ENCODE measurements around the gene RAD9A. TPM values are rescaled to one million over a fixed set of nuclear protein-coding genes. Genes with fewer than 3 reads are reported as not detected.
A peak's percentile ranks its signal among the peaks of the same experiment; 100 is the strongest.

Gene RAD9A
- total and polyA plus RNA-seq, 9 of the 15 experiments (the other 6 are each of a cell fraction or from before 2014, with no cell fraction given), result 1.4 to 41.2 (median 16.1) TPM

- TF ChIP-seq ZNF449 (CRISPR knock-in tag; IDR thresholded peaks at IDR 0.05) (no peak), PPARD (CRISPR knock-in tag; IDR thresholded peaks at IDR 0.05) (no peak), IFI16 (CRISPR knock-in tag; IDR thresholded peaks at IDR 0.05) (no peak), GABPB1 (CRISPR knock-in tag; IDR thresholded peaks at IDR 0.05) (peak; percentile 13; the same call in 1 of the 2 replicates), SMARCA4 (IDR thresholded peaks at IDR 0.05) (peak; percentile 85), HNRNPH1 (optimal IDR thresholded peaks at IDR 0.05; ENCODE audit: low read depth, low read length) (no peak), LCOR (CRISPR knock-in tag; IDR thresholded peaks at IDR 0.05) (0 out of 2 replicates have a peak, but pooled peaks have one; percentile 48), NFRKB (IDR thresholded peaks at IDR 0.05; ENCODE audit: low read depth) (0 out of 2 replicates have a peak, but pooled peaks have one; percentile 52), MLX (CRISPR knock-in tag; conservative IDR thresholded peaks at IDR 0.05) (no peak), ETS1 (conservative IDR thresholded peaks at IDR 0.05; ENCODE audit: control insufficient read depth, low read depth, low read length) (peak; percentile 77), CGGBP1 (CRISPR knock-in tag; IDR thresholded peaks at IDR 0.05) (no peak), MTA1 (IDR thresholded peaks at IDR 0.05; ENCODE audit: borderline replicate concordance) (0 out of 2 replicates have a peak, but pooled peaks have one; percentile 31), ETV5 (CRISPR knock-in tag; IDR thresholded peaks at IDR 0.05; ENCODE audit: low read depth) (peak; percentile 96), KLF16 (IDR thresholded peaks at IDR 0.05) (0 out of 2 replicates have a peak, but pooled peaks have one; percentile 64), CHCHD3 (CRISPR knock-in tag; IDR thresholded peaks at IDR 0.05) (no peak), HMGXB4 (CRISPR knock-in tag; IDR thresholded peaks at IDR 0.05) (no peak), ZBTB7A (IDR thresholded peaks at IDR 0.05; ENCODE audit: borderline replicate concordance, control insufficient read depth, low read depth, low read length) (peak; percentile 79), BRD9 (IDR thresholded peaks at IDR 0.05; ENCODE audit: low read depth, partially characterized antibody) (no peak), ZNF134 (CRISPR knock-in tag; conservative IDR thresholded peaks at IDR 0.05) (no peak), POLR2A (conservative IDR thresholded peaks at IDR 0.05) (0 out of 2 replicates have a peak, but pooled peaks have one; percentile 31), TFAM (CRISPR knock-in tag; conservative IDR thresholded peaks at IDR 0.05) (no peak), DDX20 (tag; IDR thresholded peaks at IDR 0.05; ENCODE audit: low read depth) (no peak), MEIS2 (IDR thresholded peaks at IDR 0.05; ENCODE audit: partially characterized antibody) (peak; percentile 87)
Observed at GRCh38 chr11:67354075-67355022, 37.4 kb upstream of the RAD9A start (continued).
